H9 (cell line): ENCODE data around the gene EPS15. TPM values are rescaled to one million over a fixed set of nuclear protein-coding genes. Genes with fewer than 3 reads are reported as not detected.

Experiments
- DNase-seq: peaks from one replicate; pipeline ENCODE4 v3.0.0-alpha.2; 2017
- H2AFZ ChIP-seq: one replicate; pipeline ENCODE4 v1.6.1; 2013; ENCODE audit warnings: mild to moderate bottlenecking, low read length, control low read depth, moderate library complexity
- H2AK5ac ChIP-seq: 2 replicates; pipeline ENCODE4 v1.6.1; 2013; ENCODE audit warnings: low read length, control low read depth, mixed read lengths; ENCODE audit not compliant: insufficient read length
- H2BK120ac ChIP-seq: one replicate; pipeline ENCODE4 v1.6.1; 2013; ENCODE audit warnings: low read depth, mild to moderate bottlenecking, low read length, control low read depth, inconsistent platforms; ENCODE audit not compliant: poor library complexity, severe bottlenecking
- H2BK12ac ChIP-seq: 2 replicates; pipeline ENCODE4 v1.6.1; 2013; ENCODE audit warnings: low read length, control low read depth, mixed read lengths, low read depth; ENCODE audit not compliant: insufficient read length
- H2BK15ac ChIP-seq: 2 replicates; pipeline ENCODE4 v1.6.1; 2013; ENCODE audit warnings: low read depth, low read length, control low read depth
- H2BK20ac ChIP-seq: one replicate; pipeline ENCODE4 v1.6.1; 2013; ENCODE audit warnings: low read depth, mild to moderate bottlenecking, low read length, control low read depth, inconsistent platforms; ENCODE audit not compliant: poor library complexity, severe bottlenecking
- H2BK5ac ChIP-seq: 2 replicates; pipeline ENCODE4 v1.6.1; 2013; ENCODE audit warnings: low read length, control low read depth, mixed read lengths; ENCODE audit not compliant: insufficient read length
- H3K14ac ChIP-seq: 2 replicates; pipeline ENCODE4 v1.6.1; 2013; ENCODE audit warnings: low read length, control low read depth; ENCODE audit not compliant: insufficient read depth
- H3K18ac ChIP-seq: 2 replicates; pipeline ENCODE4 v1.6.1; 2013; ENCODE audit warnings: low read depth, mild to moderate bottlenecking, mixed read lengths, low read length, control low read depth; ENCODE audit not compliant: insufficient read length
- H3K23ac ChIP-seq: 2 replicates; pipeline ENCODE4 v1.6.1; 2013; ENCODE audit warnings: low read length, control low read depth, mixed read lengths, low read depth; ENCODE audit not compliant: insufficient read length
- H3K23me2 ChIP-seq: 2 replicates; pipeline ENCODE4 v1.6.1; 2013; ENCODE audit warnings: low read depth, mild to moderate bottlenecking, mixed read lengths, low read length, control low read depth; ENCODE audit not compliant: insufficient read length, poor library complexity, severe bottlenecking
- H3K27ac ChIP-seq: 2 replicates; pipeline ENCODE4 v1.5.1; 2013; ENCODE audit warnings: low read length, control low read depth, mixed read lengths, low read depth; ENCODE audit not compliant: insufficient read length
- H3K27me3 ChIP-seq: 2 replicates; pipeline ENCODE4 v1.6.1; 2013; ENCODE audit warnings: low read length, control low read depth, inconsistent platforms; ENCODE audit not compliant: insufficient read depth
- H3K4ac ChIP-seq: 2 replicates; pipeline ENCODE4 v1.6.1; 2013; ENCODE audit warnings: low read depth, mild to moderate bottlenecking, control low read depth, inconsistent platforms, low read length, moderate library complexity
- H3K4me1 ChIP-seq: 2 replicates; pipeline ENCODE4 v1.6.1; 2013; ENCODE audit warnings: low read length, control low read depth, inconsistent platforms; ENCODE audit not compliant: insufficient read depth
- H3K4me2 ChIP-seq: 2 replicates; pipeline ENCODE4 v1.6.1; 2013; ENCODE audit warnings: low read length, control low read depth, mixed read lengths; ENCODE audit not compliant: insufficient read length, insufficient read depth
- H3K56ac ChIP-seq: 2 replicates; pipeline ENCODE4 v1.6.1; 2013; ENCODE audit warnings: low read depth, mild to moderate bottlenecking, mixed read lengths, low read length, control low read depth; ENCODE audit not compliant: insufficient read length
- H3K79me1 ChIP-seq: 2 replicates; pipeline ENCODE4 v1.6.1; 2013; ENCODE audit warnings: low read depth, mild to moderate bottlenecking, moderate library complexity, low read length, control low read depth, inconsistent platforms; ENCODE audit not compliant: insufficient read depth, poor library complexity, severe bottlenecking
- H3K79me2 ChIP-seq: 2 replicates; pipeline ENCODE4 v1.6.1; 2013; ENCODE audit warnings: low read length, control low read depth, inconsistent platforms; ENCODE audit not compliant: insufficient read depth
- H3K9ac ChIP-seq: 2 replicates; pipeline ENCODE4 v1.6.1; 2013; ENCODE audit warnings: low read length, control low read depth, mixed read lengths; ENCODE audit not compliant: insufficient read length; ENCODE audit errors: extremely low read depth
- H3K9me3 ChIP-seq: one replicate; pipeline ENCODE4 v1.6.1; 2013; ENCODE audit warnings: low read depth, low read length, inconsistent platforms; ENCODE audit not compliant: control insufficient read depth
- H3T11ph ChIP-seq: one replicate; pipeline ENCODE4 v1.6.1; 2013; ENCODE audit warnings: mild to moderate bottlenecking, low read length, control low read depth, inconsistent platforms
- H4K20me1 ChIP-seq: one replicate; pipeline ENCODE4 v1.6.1; 2013; ENCODE audit not compliant: control insufficient read depth, insufficient read length, insufficient read depth
- H4K5ac ChIP-seq: 2 replicates; pipeline ENCODE4 v1.6.1; 2013; ENCODE audit warnings: low read depth, mild to moderate bottlenecking, mixed read lengths, low read length, control low read depth; ENCODE audit not compliant: insufficient read length
- H4K8ac ChIP-seq: replicated peaks from 2 replicates; pipeline ENCODE4 v1.6.1; 2013; ENCODE audit warnings: low read length, control low read depth, mixed read lengths, low read depth; ENCODE audit not compliant: insufficient read length
- H4K91ac ChIP-seq: 2 replicates; pipeline ENCODE4 v1.6.1; 2013; ENCODE audit warnings: low read depth, mild to moderate bottlenecking, moderate library complexity, mixed read lengths, low read length, control low read depth; ENCODE audit not compliant: insufficient read length
- H3K27ac Mint-ChIP-seq, 3 experiments: 2 replicates in 2 of 3; 3 replicates in 1 of 3; pipeline ENCODE4 v1.8.0; 2020 to 2021; ENCODE audit warnings: mixed read lengths in 3 of 3, mild to moderate bottlenecking in 1 of 3, moderate library complexity in 1 of 3
- H3K27me3 Mint-ChIP-seq: 2 replicates; pipeline ENCODE4 v1.8.0; 2021; ENCODE audit warnings: low read depth, mild to moderate bottlenecking, moderate library complexity, mixed read lengths
- H3K36me3 Mint-ChIP-seq, 3 experiments: 2 replicates in 2 of 3; 3 replicates in 1 of 3; pipeline ENCODE4 v1.8.0; 2020 to 2021; ENCODE audit warnings: low read depth in 3 of 3, mixed read lengths in 3 of 3; ENCODE audit not compliant: insufficient read depth in 1 of 3
- H3K4me1 Mint-ChIP-seq, 2 experiments: 2 replicates each; pipeline ENCODE4 v1.8.0; 2020; ENCODE audit warnings: mixed read lengths in 2 of 2
- H3K4me3 Mint-ChIP-seq, 2 experiments: 2 replicates in 1 of 2; 3 replicates in 1 of 2; pipeline ENCODE4 v1.8.0; 2020 to 2021; ENCODE audit warnings: mild to moderate bottlenecking in 2 of 2, mixed read lengths in 2 of 2, moderate library complexity in 1 of 2
- H3K9me3 Mint-ChIP-seq, 2 experiments: 2 replicates in 1 of 2; 3 replicates in 1 of 2; pipeline ENCODE4 v1.8.0; 2020; ENCODE audit warnings: mild to moderate bottlenecking in 2 of 2, mixed read lengths in 2 of 2, moderate library complexity in 1 of 2
- whole genome bisulfite sequencing: extraction: QIAGEN DNeasy Blood & Tissue Kit; methylation state at CpG from one replicate; pipeline ENCODE4 v1.1.7; 2013; ENCODE audit warnings: missing lambda C conversion rate, low lambda C conversion rate, mixed read lengths; ENCODE audit not compliant: insufficient read length; ENCODE audit errors: extremely low coverage; 5-methylcytosine and 5-hydroxymethylcytosine counted together
- total RNA-seq: library from RNA; stranded (reverse); gene quantifications from 2 replicates; pipeline ENCODE4 v1.2.1, GENCODE V29; 2021
- TF ChIP-seq, protein P1 (sequence below): fragments of 200-600 bp; sonication (generic); conservative IDR thresholded peaks from 3 replicates; pipeline ENCODE4 v1.8.0; 2021; ENCODE audit warnings: antibody characterized with exemption, mild to moderate bottlenecking

Gene EPS15
- total RNA-seq, 1 experiment from 2014 or later = 44.1 TPM

DNA sequence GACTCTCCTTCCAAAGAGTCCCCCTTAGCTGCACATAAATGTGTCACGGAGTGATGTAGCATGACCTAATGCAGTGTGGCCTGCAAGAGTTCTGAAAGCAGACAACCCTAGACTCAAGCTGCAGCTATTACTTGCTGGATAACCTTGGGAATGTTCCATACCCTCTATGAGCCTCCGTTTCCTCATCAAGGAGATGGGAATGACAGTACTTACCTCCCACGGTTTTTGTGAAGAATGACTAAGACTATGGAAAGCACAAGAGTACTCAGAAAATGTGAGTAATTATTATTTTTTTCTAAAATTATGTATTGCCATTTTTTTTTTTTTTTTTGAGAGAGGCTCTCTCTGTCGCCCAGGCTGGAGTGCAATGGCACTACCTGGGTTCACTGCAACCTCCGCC lies 191.7 kb downstream of the EPS15 start:
- Mint-ChIP-seq H3K36me3 (no peaks in the 10 kb centered on the region), H3K4me1 (peaks cover 23 to 35% of the 10 kb centered on the region in 2 experiments), H3K4me3 (no peak overlapping the region), H3K9me3 (no peaks in the 10 kb centered on the region), H3K27me3 (peaks cover 24% of the 10 kb centered on the region), H3K27ac (no peak overlapping the region)
- H2AFZ ChIP-seq = no peak overlapping the region
- H3T11ph ChIP-seq = no peak overlapping the region
- no peak overlapping the region for H3K14ac ChIP-seq
- H3K4me2 ChIP-seq = no peak overlapping the region
- H3K79me2 ChIP-seq = no peaks in the 10 kb centered on the region
- H3K9ac ChIP-seq = no peak overlapping the region
- peaks cover 3% of the 10 kb centered on the region; the same call in 1 of the 2 replicates for H3K4me1 ChIP-seq
- no peak overlapping the region for H3K4ac ChIP-seq
- H2BK20ac ChIP-seq = no peak overlapping the region
- peaks cover 6% of the 10 kb centered on the region for H3K23me2 ChIP-seq
- H3K9me3 ChIP-seq = no peaks in the 10 kb centered on the region
- no peak overlapping the region for H4K8ac ChIP-seq
- H4K5ac ChIP-seq = no peak overlapping the region
- no peak for DNase-seq
- H3K23ac ChIP-seq = no peak overlapping the region
- no peak overlapping the region for H3K18ac ChIP-seq
- no peaks in the 10 kb centered on the region for H4K20me1 ChIP-seq
- no peak overlapping the region for H2BK5ac ChIP-seq
- H3K27me3 ChIP-seq = no peaks in the 10 kb centered on the region; the same call in 1 of the 2 replicates
- no peak overlapping the region for H2BK120ac ChIP-seq
- no peak overlapping the region for H2BK15ac ChIP-seq
- no peak overlapping the region for H3K56ac ChIP-seq
- no peak overlapping the region for H4K91ac ChIP-seq
- H2BK12ac ChIP-seq = no peak overlapping the region
- TF ChIP-seq, protein P1, sequence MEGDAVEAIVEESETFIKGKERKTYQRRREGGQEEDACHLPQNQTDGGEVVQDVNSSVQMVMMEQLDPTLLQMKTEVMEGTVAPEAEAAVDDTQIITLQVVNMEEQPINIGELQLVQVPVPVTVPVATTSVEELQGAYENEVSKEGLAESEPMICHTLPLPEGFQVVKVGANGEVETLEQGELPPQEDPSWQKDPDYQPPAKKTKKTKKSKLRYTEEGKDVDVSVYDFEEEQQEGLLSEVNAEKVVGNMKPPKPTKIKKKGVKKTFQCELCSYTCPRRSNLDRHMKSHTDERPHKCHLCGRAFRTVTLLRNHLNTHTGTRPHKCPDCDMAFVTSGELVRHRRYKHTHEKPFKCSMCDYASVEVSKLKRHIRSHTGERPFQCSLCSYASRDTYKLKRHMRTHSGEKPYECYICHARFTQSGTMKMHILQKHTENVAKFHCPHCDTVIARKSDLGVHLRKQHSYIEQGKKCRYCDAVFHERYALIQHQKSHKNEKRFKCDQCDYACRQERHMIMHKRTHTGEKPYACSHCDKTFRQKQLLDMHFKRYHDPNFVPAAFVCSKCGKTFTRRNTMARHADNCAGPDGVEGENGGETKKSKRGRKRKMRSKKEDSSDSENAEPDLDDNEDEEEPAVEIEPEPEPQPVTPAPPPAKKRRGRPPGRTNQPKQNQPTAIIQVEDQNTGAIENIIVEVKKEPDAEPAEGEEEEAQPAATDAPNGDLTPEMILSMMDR = no peak
- H3K27ac ChIP-seq = no peak overlapping the region
- no CpG with 5 or more reads among the region's 5 CpGs for WGBS
- H2AK5ac ChIP-seq = no peak overlapping the region
- H3K79me1 ChIP-seq = no peaks in the 10 kb centered on the region
